Skeletal muscle tissue (tissue), 4 donors: ENCODE results near the gene RPUSD4. TPM values are rescaled to one million over a fixed set of nuclear protein-coding genes. Genes with fewer than 3 reads are reported as not detected.

ENCODE experiments used
- H3K27ac ChIP-seq: one replicate; pipeline ENCODE4 v1.7.0; 2013; ENCODE audit warnings: mild to moderate bottlenecking, low read depth, low read length, inconsistent platforms
- H3K27me3 ChIP-seq, 3 donors: one replicate each; pipeline ENCODE4 v1.7.0; 2013; ENCODE audit warnings: low read length in 3 of 3; ENCODE audit not compliant: control insufficient read depth in 3 of 3, insufficient read depth in 3 of 3
- H3K36me3 ChIP-seq, 3 donors: one replicate each; pipeline ENCODE4 v1.7.0; 2013; ENCODE audit warnings: low read length in 3 of 3; ENCODE audit not compliant: control insufficient read depth in 3 of 3, insufficient read depth in 3 of 3
- H3K4me1 ChIP-seq, 3 donors: one replicate each; pipeline ENCODE4 v1.7.0; 2013; ENCODE audit warnings: low read length in 3 of 3, mild to moderate bottlenecking in 3 of 3; ENCODE audit not compliant: control insufficient read depth in 3 of 3, insufficient read depth in 3 of 3
- H3K4me3 ChIP-seq, 3 donors: one replicate each; pipeline ENCODE4 v1.7.0; 2013; ENCODE audit warnings: low read length in 3 of 3
- H3K9ac ChIP-seq, 3 donors: one replicate each; pipeline ENCODE4 v1.7.0; 2013; ENCODE audit warnings: low read length in 3 of 3, mild to moderate bottlenecking in 3 of 3, moderate library complexity in 2 of 3, low read depth in 1 of 3
- H3K9me3 ChIP-seq, 3 donors: one replicate each; pipeline ENCODE4 v1.7.0; 2013; ENCODE audit warnings: low read length in 3 of 3; ENCODE audit not compliant: control insufficient read depth in 3 of 3
- total RNA-seq: library from RNA; depleted of rRNA; stranded (reverse); fragments of >200 nt; gene quantifications from one replicate; pipeline ENCODE4 v1.2.3, GENCODE V29; 2014
- donor health status: Osteomylitis.

The RPUSD4 gene
- total RNA-seq, 1 donor from 2014 or later: 57.9 TPM

GRCh38 chr11:126194121-126194543, 17.3 kb downstream of the RPUSD4 start:
- H3K4me3 ChIP-seq: no peak overlapping the region
- H3K36me3 ChIP-seq: peaks cover 32 to 60% (median 44%) of the 10 kb centered on the region in 3 donors
- peaks cover 46 to 81% (median 56%) of the 10 kb centered on the region in 3 donors for H3K4me1 ChIP-seq
- H3K27me3 ChIP-seq: no peaks in the 10 kb centered on the region
- no peak overlapping the region for H3K27ac ChIP-seq
- H3K9me3 ChIP-seq: no peaks in the 10 kb centered on the region
- H3K9ac ChIP-seq: no peak overlapping the region

DNA sequence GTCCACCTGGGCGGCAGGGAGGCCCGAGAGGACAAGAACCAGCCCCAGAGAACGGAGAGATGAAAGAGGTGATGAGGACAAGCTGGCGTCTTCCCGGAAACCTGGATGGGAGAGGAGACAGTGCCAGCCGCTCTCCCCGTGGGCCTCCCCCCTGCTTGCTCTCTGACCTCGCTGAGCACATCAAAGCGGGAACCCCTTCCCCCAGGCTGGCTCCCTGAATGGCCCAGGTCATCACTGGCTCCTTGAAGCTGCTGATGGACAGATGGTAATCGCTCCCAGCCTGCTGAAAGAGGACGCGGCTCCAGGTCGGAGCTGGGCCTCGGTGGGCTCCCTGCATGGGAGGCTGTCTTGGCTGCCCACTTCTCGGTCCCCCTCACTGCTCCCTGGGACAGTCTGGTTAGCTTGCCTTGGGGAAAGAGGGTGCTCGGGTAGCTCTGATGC, 18.4 kb downstream of the RPUSD4 start:
- Histone ChIP-seq H3K27ac (no peak overlapping the region), H3K36me3 (peaks cover 40 to 63% (median 47%) of the 10 kb centered on the region in 3 donors), H3K27me3 (no peaks in the 10 kb centered on the region), H3K9ac (peak overlapping the region in 1 of 3 donors; percentile 17), H3K9me3 (no peaks in the 10 kb centered on the region), H3K4me3 (no peak overlapping the region), H3K4me1 (peaks cover 39 to 75% (median 49%) of the 10 kb centered on the region in 3 donors)

GRCh38 chr11:126192361-126192760, 19.1 kb downstream of the RPUSD4 start:
- no peaks in the 10 kb centered on the region for H3K27me3 ChIP-seq
- no peaks in the 10 kb centered on the region for H3K9me3 ChIP-seq
- peaks cover 32 to 69% (median 42%) of the 10 kb centered on the region in 3 donors for H3K4me1 ChIP-seq
- no peak overlapping the region for H3K27ac ChIP-seq
- no peak overlapping the region for H3K4me3 ChIP-seq
- H3K36me3 ChIP-seq: peaks cover 40 to 61% (median 47%) of the 10 kb centered on the region in 3 donors
- H3K9ac ChIP-seq: peak overlapping the region in 1 of 3 donors; percentile 17

- Histone ChIP-seq H3K9me3 (no peaks in the 10 kb centered on the region), H3K9ac (no peak overlapping the region), H3K27me3 (no peaks in the 10 kb centered on the region), H3K4me1 (peaks cover 31 to 69% (median 35%) of the 10 kb centered on the region in 3 donors), H3K27ac (no peak overlapping the region), H3K36me3 (peaks cover 38 to 61% (median 41%) of the 10 kb centered on the region in 3 donors), H3K4me3 (no peak overlapping the region)
These were observed 19.9 kb downstream of the RPUSD4 start for GRCh38 chr11:126191379-126192073.

DNA sequence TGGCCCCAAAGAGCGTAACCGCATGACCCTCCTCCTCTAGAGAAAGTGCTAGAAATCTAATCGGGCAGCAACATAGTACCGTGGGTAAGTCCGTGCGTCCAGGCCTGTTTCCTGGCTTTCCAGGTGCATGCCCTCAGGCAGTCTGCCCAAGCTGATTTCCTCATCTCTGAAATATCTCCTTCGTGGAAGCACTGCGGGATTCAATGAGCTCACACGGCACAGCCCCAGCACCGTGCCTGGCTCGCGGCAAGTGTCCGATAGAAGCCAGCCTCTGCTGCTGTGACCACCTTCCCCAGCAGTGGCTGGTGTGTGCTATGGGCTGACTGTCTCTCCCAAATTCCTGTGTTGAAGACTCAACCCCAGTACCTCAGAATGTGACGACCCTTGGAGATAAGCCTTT, 20.7 kb downstream of the RPUSD4 start:
- H3K27me3 ChIP-seq: no peaks in the 10 kb centered on the region
- H3K4me1 ChIP-seq: peaks cover 31 to 71% (median 37%) of the 10 kb centered on the region in 3 donors
- peak overlapping the region in 2 of 3 donors; percentile 11 to 35 for H3K9ac ChIP-seq
- H3K27ac ChIP-seq: no peak overlapping the region
- H3K4me3 ChIP-seq: no peak overlapping the region
- H3K36me3 ChIP-seq: peaks cover 36 to 60% (median 42%) of the 10 kb centered on the region in 3 donors
- no peaks in the 10 kb centered on the region for H3K9me3 ChIP-seq

- Histone ChIP-seq H3K4me3 (no peak overlapping the region), H3K27ac (no peak overlapping the region), H3K9me3 (no peaks in the 10 kb centered on the region), H3K27me3 (no peaks in the 10 kb centered on the region), H3K4me1 (peaks cover 30 to 62% (median 31%) of the 10 kb centered on the region in 3 donors), H3K9ac (no peak overlapping the region), H3K36me3 (peaks cover 37 to 63% (median 40%) of the 10 kb centered on the region in 3 donors)
These were observed 22.1 kb downstream of the RPUSD4 start for GRCh38 chr11:126189109-126189929.

- Histone ChIP-seq H3K4me3 (no peak overlapping the region), H3K9ac (no peak overlapping the region), H3K36me3 (peaks cover 37 to 61% (median 39%) of the 10 kb centered on the region in 3 donors), H3K27me3 (no peaks in the 10 kb centered on the region), H3K4me1 (peaks cover 25 to 56% (median 25%) of the 10 kb centered on the region in 3 donors), H3K9me3 (no peaks in the 10 kb centered on the region), H3K27ac (no peak overlapping the region)
These were observed 22.9 kb downstream of the RPUSD4 start for GRCh38 chr11:126188332-126189108.

GRCh38 chr11:126186708-126187529, 24.5 kb downstream of the RPUSD4 start:
- Histone ChIP-seq H3K4me3 (no peak overlapping the region), H3K4me1 (peaks cover 19 to 42% (median 23%) of the 10 kb centered on the region in 3 donors), H3K9me3 (no peaks in the 10 kb centered on the region), H3K27me3 (no peaks in the 10 kb centered on the region), H3K36me3 (peaks cover 26 to 52% (median 36%) of the 10 kb centered on the region in 3 donors), H3K9ac (no peak overlapping the region), H3K27ac (no peak overlapping the region)
